ENCODE results near the gene UBASH3B. TPM values are rescaled to one million over a fixed set of nuclear protein-coding genes. Genes with fewer than 3 reads are reported as not detected.

Gene UBASH3B
- total RNA-seq, 1 donor from 2014 or later = 64.6 TPM

GRCh38 chr11:122665861-122666260, 10.3 kb downstream of the UBASH3B start:
- no peak overlapping the region for H3K4me3 ChIP-seq (ENCODE audit: low read depth, low read length)
- no peak for DNase-seq (ENCODE audit: low read depth)
- TF ChIP-seq CTCF (conservative IDR thresholded peaks at IDR 0.05; ENCODE audit: low read depth, low read length) = no peak

GRCh38 chr11:122666743-122667142, 11.2 kb downstream of the UBASH3B start:
- no peak overlapping the region for H3K4me3 ChIP-seq (ENCODE audit: low read depth, low read length)
- DNase-seq (ENCODE audit: low read depth) = no peak
- TF ChIP-seq CTCF (conservative IDR thresholded peaks at IDR 0.05; ENCODE audit: low read depth, low read length) = no peak

DNA sequence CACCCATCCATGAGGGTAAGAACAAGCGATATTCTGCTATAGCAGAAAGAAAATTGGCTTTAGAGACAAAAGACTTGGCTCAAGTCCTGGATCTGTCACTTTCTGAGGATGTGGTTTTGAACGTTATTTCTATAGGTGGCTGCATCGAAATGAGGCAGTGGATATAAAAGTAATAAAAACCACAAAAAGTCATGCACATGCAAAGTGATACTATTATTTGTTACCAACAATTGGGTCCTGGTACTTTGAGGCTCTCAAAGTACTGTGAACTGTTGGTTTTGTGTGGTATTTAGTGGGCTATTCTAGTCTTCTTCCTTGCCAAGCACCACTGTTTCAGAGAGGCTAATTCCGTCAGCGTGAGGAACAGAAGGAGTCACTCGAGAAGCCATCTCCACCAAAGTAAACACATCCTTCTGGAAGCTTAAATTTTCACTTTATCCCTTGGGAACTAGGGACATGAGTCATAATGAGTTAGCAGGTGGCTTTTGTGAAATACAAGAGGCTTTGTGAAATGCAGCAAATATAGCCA, 13.1 kb downstream of the UBASH3B start:
- DNase-seq (ENCODE audit: low read depth) = no peak
- no peak for TF ChIP-seq CTCF (conservative IDR thresholded peaks at IDR 0.05; ENCODE audit: low read depth, low read length)
- no peak overlapping the region for H3K4me3 ChIP-seq (ENCODE audit: low read depth, low read length)

GRCh38 chr11:122670131-122670530, 14.6 kb downstream of the UBASH3B start:
- no peak for TF ChIP-seq CTCF (conservative IDR thresholded peaks at IDR 0.05; ENCODE audit: low read depth, low read length)
- no peak for DNase-seq (ENCODE audit: low read depth)
- H3K4me3 ChIP-seq (ENCODE audit: low read depth, low read length) = no peak overlapping the region

DNA sequence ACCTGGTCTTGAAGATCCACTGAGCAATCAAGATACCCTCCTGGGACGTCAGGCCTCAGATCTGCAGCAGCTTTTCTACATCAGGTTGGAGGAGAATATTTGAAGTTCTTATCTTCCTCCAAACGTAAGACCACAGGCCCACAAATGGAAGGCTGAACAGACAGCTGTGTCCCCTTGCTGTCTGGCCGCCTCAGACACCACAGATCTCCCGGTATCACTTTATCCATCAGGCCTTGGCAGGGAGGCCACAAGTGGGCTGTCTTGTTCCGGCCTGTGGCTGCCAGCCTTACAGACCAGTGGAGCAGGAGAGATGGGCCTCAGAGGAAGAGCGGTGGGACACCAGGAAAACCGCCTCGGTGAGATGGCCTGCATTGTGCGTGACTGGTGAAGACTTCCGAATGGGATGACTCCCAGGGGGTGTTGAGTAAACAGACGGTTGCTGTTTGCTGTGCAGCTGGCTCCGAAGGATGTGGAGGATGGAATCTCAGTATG, 15.9 kb downstream of the UBASH3B start:
- no peak for DNase-seq (ENCODE audit: low read depth)
- no peak overlapping the region for H3K4me3 ChIP-seq (ENCODE audit: low read depth, low read length)
- TF ChIP-seq CTCF (conservative IDR thresholded peaks at IDR 0.05; ENCODE audit: low read depth, low read length) = no peak

- no peak overlapping the region for H3K4me3 ChIP-seq (ENCODE audit: low read depth, low read length)
- no peak for DNase-seq (ENCODE audit: low read depth)
- no peak for TF ChIP-seq CTCF (conservative IDR thresholded peaks at IDR 0.05; ENCODE audit: low read depth, low read length)
Observed at GRCh38 chr11:122672892-122673291, 17.4 kb downstream of the UBASH3B start.

GRCh38 chr11:122673701-122674100, 18.2 kb downstream of the UBASH3B start:
- H3K4me3 ChIP-seq (ENCODE audit: low read depth, low read length) = no peak overlapping the region
- TF ChIP-seq CTCF (conservative IDR thresholded peaks at IDR 0.05; ENCODE audit: low read depth, low read length) = no peak
- no peak for DNase-seq (ENCODE audit: low read depth)

Data from epithelial cell of proximal tubule (primary cell).